Right lobe of liver (tissue), 4 donors: ENCODE results near the gene CD300A.

Experiments
- POLR2A ChIP-seq: fragments of 450-650 bp; IDR thresholded peaks from one replicate; pipeline ENCODE4 v1.6.1; 2017; ENCODE audit warnings: antibody characterized with exemption, mild to moderate bottlenecking
- TF ChIP-seq, protein P1 (sequence below), 4 donors: fragments of 200-600 bp in 3 of 4; fragments of 450-650 bp in 1 of 4; IDR thresholded peaks; one replicate each; pipeline versions ENCODE4 v1.5.1 to v1.8.0; 2016 to 2022; ENCODE audit warnings: antibody characterized with exemption in 4 of 4, mild to moderate bottlenecking in 2 of 4
- donor health status: DM: no; HTN: no; CAD: no.
- donor health status: DM: no; HTN: no; CAD: no.
- donor health status: DM: no; HTN: yes; CAD: no.

DNA sequence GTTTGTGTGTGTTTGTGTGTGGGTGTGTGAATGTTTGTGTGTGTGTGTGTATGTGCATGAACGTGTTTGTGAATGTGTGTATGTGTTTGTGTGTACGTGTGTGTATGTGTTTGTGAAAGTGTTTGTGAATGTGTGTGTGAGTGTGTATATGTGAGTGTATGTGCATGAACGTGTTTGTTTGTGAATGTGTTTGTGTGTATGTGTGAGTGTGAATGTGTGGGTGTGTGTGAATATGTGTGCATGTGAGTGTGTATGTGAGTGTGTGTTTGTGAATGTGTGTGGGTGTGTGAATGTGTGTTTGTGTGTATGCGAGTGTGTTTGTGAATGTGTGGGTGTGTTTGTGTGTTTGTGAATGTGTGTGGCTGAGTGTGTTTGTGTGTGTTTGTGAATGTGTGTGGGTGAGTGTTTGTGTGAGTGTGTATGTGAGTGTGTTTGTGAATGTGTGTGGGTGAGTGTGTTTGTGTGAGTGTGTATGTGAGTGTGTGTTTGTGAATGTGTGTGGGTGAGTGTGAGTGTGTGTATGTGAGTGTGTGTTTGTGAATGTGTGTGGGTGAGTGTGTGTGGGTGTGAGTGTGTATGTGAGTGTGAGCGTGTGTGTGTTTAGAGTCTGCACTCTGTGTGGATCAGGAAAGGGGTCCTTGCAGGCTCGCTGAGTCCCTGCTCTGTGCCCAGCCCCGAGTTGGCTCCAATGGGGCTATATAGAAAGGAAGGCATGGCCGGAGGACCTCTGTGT lies 890 bp upstream of the CD300A start:
- TF ChIP-seq, protein P1, sequence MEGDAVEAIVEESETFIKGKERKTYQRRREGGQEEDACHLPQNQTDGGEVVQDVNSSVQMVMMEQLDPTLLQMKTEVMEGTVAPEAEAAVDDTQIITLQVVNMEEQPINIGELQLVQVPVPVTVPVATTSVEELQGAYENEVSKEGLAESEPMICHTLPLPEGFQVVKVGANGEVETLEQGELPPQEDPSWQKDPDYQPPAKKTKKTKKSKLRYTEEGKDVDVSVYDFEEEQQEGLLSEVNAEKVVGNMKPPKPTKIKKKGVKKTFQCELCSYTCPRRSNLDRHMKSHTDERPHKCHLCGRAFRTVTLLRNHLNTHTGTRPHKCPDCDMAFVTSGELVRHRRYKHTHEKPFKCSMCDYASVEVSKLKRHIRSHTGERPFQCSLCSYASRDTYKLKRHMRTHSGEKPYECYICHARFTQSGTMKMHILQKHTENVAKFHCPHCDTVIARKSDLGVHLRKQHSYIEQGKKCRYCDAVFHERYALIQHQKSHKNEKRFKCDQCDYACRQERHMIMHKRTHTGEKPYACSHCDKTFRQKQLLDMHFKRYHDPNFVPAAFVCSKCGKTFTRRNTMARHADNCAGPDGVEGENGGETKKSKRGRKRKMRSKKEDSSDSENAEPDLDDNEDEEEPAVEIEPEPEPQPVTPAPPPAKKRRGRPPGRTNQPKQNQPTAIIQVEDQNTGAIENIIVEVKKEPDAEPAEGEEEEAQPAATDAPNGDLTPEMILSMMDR (IDR thresholded peaks at IDR 0.05): no peak
- TF ChIP-seq POLR2A: no peak
